CD4-positive, alpha-beta T cell treated with Interleukin-21 for 1 hour (primary cell): ENCODE results near the gene RSU1.

ENCODE experiments used
- DNase-seq: peaks from one replicate; pipeline ENCODE4 v3.0.0-alpha.2; 2020

Gene RSU1

GRCh38 chr10:16820421-16820820 is 3.2 kb upstream of the RSU1 start:
- DNase-seq = no peak

- no peak for DNase-seq
Measured at GRCh38 chr10:16820018-16820417, 2.8 kb upstream of the RSU1 start.

DNA sequence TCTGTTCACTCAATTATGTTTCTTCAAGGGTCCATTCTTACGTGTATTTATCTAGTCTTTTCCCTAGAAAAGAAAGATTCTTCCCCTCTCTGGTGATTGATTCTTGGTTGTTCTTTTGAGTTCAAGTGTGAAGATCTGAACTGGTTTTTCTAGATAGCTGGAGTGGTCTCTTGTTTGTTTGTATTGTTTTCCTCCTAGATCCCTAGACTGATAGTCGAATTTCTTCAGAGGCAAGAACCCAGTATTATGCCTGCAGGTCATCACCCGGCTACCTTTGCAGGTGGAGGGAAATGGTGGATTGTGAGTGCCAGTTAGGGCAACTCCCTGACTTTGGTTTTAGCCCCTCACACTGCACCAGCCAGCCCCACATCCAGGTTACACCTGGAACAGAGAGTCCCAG is 2.2 kb upstream of the RSU1 start:
- no peak for DNase-seq

DNA sequence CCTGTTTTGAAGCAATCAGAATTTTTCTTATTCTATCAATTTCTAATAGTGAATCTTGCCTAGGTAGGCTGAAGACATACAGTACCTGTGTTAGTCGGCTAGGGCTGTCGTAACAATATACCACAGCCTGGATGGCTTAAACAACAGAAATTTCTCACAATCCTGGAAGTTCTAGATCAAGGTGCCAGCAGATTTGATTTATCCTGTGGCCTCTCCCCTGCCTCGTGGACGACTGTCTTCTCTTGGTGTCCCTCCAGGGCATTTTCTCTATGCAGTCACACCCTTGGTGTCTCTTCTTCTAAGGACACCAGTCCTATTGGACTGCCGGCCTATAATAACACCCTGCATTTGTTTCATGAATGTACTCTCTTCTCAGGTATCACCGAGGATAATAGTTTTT is 1.8 kb upstream of the RSU1 start:
- no peak for DNase-seq

DNA sequence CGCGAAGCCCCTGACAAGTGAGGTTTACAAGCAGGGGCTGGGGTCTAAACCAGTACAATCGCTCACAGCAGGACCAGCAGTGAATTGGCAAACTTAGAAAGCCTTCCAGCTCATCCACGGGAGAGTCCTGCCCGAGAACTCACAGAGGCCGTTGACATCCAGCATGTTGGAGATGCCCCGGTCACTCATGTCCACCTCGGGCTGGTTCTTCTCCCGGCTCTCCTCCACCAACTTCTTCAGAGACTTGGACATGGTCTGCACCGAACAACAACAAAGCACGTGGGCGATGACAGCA is 447 bp downstream of the RSU1 start:
- DNase-seq = no peak

GRCh38 chr10:16816171-16816570 is 1.1 kb downstream of the RSU1 start:
- DNase-seq = no peak

- no peak for DNase-seq
Measured at GRCh38 chr10:16814012-16814411, 3.2 kb downstream of the RSU1 start.

DNA sequence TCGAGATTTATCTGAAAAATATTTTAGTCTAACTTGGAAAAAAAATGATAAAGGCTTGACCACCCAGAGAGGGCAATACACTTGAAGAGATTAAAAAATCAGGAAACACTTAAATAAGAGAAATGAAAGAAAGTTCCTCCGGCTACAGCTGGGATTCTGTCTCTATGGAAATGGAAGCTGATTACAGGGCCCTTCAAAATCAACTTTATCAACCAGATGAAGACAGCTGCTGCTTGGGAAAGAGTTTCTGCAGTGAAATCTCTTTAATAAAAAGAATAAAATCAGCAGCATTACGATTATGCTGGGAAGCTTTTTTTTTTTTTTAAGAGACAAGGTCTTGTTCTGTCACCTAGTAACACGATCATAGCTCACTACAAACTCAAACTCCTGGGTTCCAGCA is 4.5 kb downstream of the RSU1 start:
- no peak for DNase-seq

DNA sequence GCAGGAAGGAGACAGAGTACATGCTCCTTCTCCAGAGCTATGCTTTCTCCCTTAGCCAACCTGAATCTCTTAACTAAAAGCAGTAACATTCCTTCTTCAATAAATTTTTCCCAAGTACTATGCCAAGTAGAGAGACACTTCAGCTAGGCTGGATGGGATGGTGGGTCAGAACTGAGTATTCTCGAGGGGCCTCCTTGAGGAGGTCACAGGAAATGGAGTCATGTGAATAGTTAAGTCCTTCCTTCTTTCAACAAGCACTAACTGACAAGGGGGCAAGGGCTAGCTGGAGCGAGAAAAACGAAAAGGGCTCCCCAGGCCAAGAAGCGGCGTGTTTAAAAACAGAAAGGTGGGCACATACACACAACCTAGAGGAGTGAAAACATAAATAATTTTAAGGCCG is 5.5 kb downstream of the RSU1 start:
- no peak for DNase-seq

DNA sequence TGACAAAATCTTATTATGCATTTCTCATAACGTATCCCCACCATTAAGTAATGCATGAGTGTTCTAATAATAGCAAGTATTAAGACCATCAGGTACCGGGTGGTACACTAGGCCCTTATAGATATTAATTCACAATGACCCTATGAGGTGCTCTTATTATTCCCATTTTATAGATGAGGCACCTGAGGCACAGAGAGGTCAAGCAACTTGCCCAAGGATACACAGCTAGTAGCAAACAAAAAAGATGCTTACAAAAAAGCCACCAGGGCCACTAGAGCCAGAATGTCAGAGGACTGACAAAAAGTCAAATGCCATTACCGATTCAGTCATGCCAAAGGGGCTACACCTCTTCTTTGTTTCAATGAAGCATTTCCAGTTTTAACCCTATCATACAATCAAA is 5.9 kb downstream of the RSU1 start:
- no peak for DNase-seq

DNA sequence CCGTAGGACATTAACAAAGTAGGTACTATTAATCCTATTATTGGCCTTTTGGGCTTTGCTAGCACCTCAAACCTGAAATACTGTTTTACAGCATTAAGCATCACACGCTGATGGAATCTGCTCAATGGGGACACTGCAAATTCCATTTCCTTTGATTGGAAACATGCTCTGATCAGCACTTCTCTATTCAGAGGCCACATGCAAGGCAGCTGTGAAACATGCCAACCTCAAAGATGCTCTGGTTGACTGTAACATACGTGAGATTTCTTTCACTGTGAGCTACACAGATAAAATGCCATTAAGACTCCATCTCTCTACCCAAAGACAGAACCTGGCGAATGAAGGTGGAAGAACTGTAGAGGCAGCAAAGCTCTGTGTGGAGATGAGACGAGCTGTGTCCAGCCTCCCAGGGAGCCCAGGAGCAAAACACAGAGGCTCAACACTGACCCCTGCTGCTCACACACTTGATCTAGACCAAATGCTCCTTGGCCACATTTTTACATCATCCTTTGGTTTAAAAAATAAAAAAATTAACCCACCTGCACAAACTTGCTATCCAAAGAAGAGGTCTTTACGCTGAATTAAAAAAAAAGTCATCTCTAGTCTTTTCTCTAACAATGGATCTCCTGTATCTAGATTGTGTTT is 8.0 kb downstream of the RSU1 start:
- DNase-seq = peak; percentile 66

DNA sequence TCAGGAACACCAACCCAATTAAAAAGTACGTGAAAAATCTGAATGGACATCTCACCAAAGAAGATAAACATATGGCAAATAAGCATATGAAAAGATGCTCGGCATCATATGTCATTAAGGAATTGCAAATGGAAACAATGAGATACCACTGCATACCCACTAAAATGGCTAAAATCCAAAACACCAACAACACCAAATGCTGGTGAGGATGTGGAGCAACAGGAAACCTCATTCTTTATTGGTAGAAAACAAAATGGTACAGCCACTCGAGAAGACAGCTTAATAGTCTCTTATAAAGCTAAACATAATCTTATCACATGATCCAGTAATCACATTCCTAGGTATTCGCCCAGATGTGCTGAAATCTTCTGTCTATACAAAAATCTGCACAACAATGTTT is 13.1 kb downstream of the RSU1 start:
- no peak for DNase-seq

DNA sequence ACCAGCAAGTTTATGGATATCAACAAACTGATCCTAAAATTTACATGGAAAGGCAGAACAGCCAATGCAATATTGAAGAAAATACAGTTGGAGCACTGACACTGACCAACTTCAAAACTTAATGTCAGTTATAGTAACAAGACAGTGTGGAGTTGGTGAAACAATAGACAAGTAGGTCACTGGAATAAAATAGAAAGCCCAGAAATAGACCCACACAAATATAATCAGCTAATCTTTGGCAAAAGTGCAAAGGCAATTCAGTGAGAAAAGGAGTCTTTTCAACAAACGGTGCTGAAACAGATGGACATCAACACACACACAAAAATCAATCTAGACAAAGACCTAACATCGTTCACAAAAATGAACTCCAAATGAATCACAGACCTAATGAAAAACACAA is 13.8 kb downstream of the RSU1 start:
- no peak for DNase-seq

- DNase-seq = no peak
Measured at GRCh38 chr10:16799621-16800020, 17.6 kb downstream of the RSU1 start.

DNA sequence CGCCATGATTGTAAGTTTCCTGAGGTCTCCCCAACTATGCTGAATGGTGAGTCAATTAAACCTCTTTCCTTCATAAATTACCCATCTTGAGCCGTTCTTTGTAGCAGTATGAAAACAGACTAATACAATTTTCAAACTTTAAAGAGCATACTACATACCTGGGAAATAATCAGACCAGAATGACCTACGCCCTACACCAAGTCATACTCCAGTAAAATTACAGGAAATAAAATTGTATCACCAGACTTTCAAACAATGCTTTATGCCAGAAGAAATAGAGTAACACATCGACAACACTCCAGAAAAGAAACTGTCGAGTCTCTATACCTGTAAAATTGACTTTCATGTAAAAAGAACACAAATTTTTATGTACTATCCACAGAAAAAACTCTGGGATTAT is 18.7 kb downstream of the RSU1 start:
- DNase-seq = no peak

DNA sequence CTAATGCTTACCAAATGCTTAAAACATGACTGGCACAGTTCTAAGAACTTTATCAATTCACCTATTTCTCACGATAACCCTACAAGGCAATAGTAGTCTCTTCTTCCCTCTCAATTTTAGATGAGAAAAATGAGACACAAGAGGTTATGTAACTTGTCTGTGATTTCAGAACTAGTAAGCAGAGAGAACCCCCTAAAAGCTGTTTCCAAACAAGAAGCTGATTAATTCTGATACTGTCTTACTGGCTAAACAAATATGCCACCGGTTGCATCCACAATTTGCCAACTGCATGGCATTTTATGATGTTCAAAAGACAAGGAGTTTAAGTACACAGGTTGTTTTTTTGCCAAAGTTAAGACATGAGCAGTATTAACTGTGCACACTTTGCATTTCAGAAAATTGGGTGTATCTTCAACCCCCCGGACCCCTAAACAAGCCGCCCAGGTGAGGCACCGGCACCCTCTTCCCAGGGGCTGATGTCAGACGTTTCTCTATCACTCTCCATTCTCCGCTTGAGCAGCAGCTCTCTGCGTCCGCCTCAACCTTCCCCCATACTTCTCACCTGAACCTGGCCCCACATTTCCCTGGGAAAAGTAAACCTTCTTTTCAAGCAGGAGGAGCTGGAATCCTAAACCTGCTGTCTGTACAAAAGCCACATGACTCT is 21.7 kb downstream of the RSU1 start:
- no peak for DNase-seq

GRCh38 chr10:16794005-16794404 is 23.2 kb downstream of the RSU1 start:
- DNase-seq = no peak

DNA sequence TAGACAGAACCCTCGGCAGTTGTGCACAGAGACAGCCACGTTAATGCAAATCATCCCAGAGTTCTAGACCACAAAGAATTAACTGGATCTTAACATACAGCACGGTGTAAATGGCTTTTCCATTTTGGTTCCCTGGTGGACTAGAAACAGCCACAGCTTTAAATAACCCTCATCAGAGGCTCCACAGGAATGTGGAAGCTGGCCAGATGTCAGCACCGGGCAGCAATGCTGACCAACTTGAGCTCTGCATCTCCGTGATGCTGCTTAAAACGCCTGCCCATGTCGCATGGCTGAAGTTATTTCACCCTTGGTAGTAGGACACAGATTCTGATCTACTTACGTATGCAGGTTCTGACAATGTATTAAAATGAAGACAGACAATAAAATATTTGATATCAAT is 24.5 kb downstream of the RSU1 start:
- no peak for DNase-seq

GRCh38 chr10:16789765-16790164 is 27.5 kb downstream of the RSU1 start:
- DNase-seq = no peak

- DNase-seq = no peak
Measured at GRCh38 chr10:16789261-16789660, 28.0 kb downstream of the RSU1 start.

DNA sequence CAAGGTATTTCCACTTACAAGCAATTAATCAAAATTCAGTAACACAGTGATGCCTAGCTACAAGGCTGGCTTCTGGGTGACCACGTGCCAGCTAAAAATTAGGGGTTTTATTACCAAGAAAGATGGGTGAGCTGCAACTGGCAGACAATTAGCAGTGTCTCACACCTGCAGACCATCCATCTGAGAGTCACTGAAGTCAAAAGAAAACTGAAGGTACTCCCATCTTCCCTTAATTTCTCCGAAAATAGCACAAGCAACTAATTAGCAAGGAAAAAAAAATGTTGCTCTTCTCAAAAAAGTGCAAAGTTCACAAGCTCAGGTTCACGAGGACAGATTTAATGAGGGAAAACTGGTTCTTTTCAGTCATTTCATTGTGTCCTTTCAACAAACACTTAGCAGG is 28.4 kb downstream of the RSU1 start:
- DNase-seq = peak; percentile 8

- peak; percentile 64 for DNase-seq
Measured at GRCh38 chr10:16788125-16788524, 29.1 kb downstream of the RSU1 start.

- peak; percentile 91 for DNase-seq
Measured at GRCh38 chr10:16787361-16787791, 29.8 kb downstream of the RSU1 start.

DNA sequence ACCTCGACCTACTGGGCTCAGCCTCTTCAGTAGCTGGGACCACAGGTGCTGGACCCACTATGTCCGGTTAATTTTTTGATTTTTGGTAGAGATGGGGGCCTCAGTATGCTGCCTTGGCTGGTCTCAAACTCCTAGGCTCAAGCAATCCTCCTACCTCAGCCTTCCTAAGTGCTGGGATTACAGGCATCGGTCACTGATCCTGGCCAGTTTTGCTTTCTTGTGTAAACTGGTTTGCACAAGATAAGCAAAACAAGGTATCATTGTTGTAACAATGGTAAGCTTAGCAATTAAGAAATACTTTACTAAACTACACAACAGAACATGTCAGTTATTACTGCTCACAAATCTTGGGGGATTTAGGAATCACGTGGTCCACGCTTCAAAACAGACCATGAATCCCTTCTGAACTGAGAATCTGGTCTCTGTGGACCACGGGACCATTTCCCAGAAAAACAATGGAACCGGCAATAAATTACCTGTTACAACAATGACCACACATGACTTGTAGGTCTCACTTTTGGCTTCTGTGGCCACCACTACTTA is 36.8 kb downstream of the RSU1 start:
- no peak for DNase-seq

GRCh38 chr10:16779384-16779915 is 37.8 kb downstream of the RSU1 start:
- peak; percentile 59 for DNase-seq
